ENCODE results near the gene CDH24. TPM values are rescaled to one million over a fixed set of nuclear protein-coding genes. Genes with fewer than 3 reads are reported as not detected.

CDH24 gene
- total RNA-seq, 1 donor from 2014 or later = 15.0 TPM

DNA sequence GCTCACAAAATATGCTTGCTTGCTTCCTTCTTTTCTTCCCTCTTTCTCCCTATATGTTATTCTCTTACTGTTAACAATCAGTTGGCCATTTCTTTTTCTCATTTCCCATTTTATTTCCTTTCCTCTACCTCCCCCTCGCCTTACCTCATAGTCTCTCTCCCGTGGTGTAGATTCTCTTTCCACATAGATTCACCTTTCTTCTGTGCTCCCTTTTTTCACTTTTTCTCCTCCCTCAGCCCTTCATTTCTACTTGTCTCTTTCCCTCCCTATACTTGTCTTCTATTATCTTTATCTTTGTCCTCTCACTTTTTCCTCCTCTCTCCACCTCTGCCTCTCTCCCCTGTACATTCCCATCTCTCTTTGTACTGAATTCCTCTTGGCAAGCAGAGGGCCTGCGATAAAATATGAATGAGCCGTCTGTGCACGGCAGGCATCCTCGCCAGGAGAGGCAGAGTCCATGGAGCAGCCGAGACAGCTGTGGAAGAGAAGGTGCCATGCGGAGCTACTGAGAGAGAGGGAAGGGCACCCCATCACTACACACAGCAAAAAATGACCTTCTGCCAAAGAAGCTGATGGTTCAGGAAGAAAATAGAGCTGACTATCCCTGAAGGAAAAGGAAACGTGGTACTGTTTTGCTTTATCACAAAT, 59.5 kb downstream of the CDH24 start:
- Histone ChIP-seq H3K9ac (no peak overlapping the region), H3K4me1 (peaks cover 8% of the 10 kb centered on the region), H3K4me3 (no peak overlapping the region), H3K4me2 (no peak overlapping the region), H3K9me3 (ENCODE audit: low read depth) (no peaks in the 10 kb centered on the region), H3K79me2 (ENCODE audit: low read depth) (no peaks in the 10 kb centered on the region), H4K20me1 (ENCODE audit: low read depth) (no peaks in the 10 kb centered on the region), H3K27me3 (no peaks in the 10 kb centered on the region), H3F3A (ENCODE audit: low read depth) (no peaks in the 10 kb centered on the region), H3K36me3 (no peaks in the 10 kb centered on the region), H3K27ac (no peak overlapping the region), H2AFZ (replicated peaks) (no peak overlapping the region)
- Mint-ChIP-seq H3K27me3 (ENCODE audit: insufficient read depth, low read depth) (peaks cover 2% of the 10 kb centered on the region), H3K27ac (no peak overlapping the region), H3K4me1 (peaks cover 9% of the 10 kb centered on the region), H3K36me3 (peaks cover 4% of the 10 kb centered on the region), H3K4me3 (no peak overlapping the region), H3K9me3 (no peaks in the 10 kb centered on the region)
- DNase-seq (ENCODE audit: low spot score) = no peak
- TF ChIP-seq EZH2 (IDR thresholded peaks at IDR 0.05) = no peak
- TF ChIP-seq EZH2phosphoT487 (IDR thresholded peaks at IDR 0.05) = no peak

Other genes with a start within 250 kb of the CDH24 start
- gene SLC7A7, start 242.1 kb downstream of the CDH24 start, total RNA-seq (ENCODE audit: low replicate concordance) = 2.8 and 5.6 TPM in 2 replicates
- gene MRPL52, start 227.6 kb downstream of the CDH24 start, total RNA-seq (ENCODE audit: low replicate concordance) = 28.1 and 71.5 TPM in 2 replicates
- gene MMP14, start 220.9 kb downstream of the CDH24 start, total RNA-seq (ENCODE audit: low replicate concordance) = 15.1 and 25.2 TPM in 2 replicates
- 0.92 and 4.2 TPM in 2 replicates for gene LRP10, start 185.8 kb downstream of the CDH24 start, total RNA-seq (ENCODE audit: low replicate concordance)
- 1.7 and 3.3 TPM in 2 replicates for gene REM2, start 174.3 kb downstream of the CDH24 start, total RNA-seq (ENCODE audit: low replicate concordance)
- gene RBM23, start 138.4 kb downstream of the CDH24 start, total RNA-seq (ENCODE audit: low replicate concordance) = 139 and 170 TPM in 2 replicates
- gene PRMT5, start 128.1 kb downstream of the CDH24 start, total RNA-seq (ENCODE audit: low replicate concordance) = 54.6 and 97.6 TPM in 2 replicates
- 93.3 and 103 TPM in 2 replicates for gene HAUS4, start 100.4 kb downstream of the CDH24 start, total RNA-seq (ENCODE audit: low replicate concordance)
- gene AJUBA, start 75.0 kb downstream of the CDH24 start, total RNA-seq (ENCODE audit: low replicate concordance) = 99.6 and 147 TPM in 2 replicates
- 8.2 and 11.0 TPM in 2 replicates for gene C14orf93, start 47.4 kb downstream of the CDH24 start, total RNA-seq (ENCODE audit: low replicate concordance)
- 154 and 223 TPM in 2 replicates for gene PSMB5, start 22.6 kb downstream of the CDH24 start, total RNA-seq (ENCODE audit: low replicate concordance)
- gene PSMB11, start 15.3 kb downstream of the CDH24 start, total RNA-seq (ENCODE audit: low replicate concordance) = not detected in 2 replicates
- 184 and 215 TPM in 2 replicates for gene ACIN1, start 37.6 kb upstream of the CDH24 start, total RNA-seq (ENCODE audit: low replicate concordance)
- gene C14orf119, start 38.0 kb upstream of the CDH24 start, total RNA-seq (ENCODE audit: low replicate concordance) = 32.0 and 37.5 TPM in 2 replicates
- gene CIROP, start 47.5 kb upstream of the CDH24 start, total RNA-seq (ENCODE audit: low replicate concordance) = 0.06 TPM in 1 of 2 replicates, not detected in the other
- not detected in 2 replicates for gene CEBPE, start 61.7 kb upstream of the CDH24 start, total RNA-seq (ENCODE audit: low replicate concordance)
- gene SLC7A8, start 126.1 kb upstream of the CDH24 start, total RNA-seq (ENCODE audit: low replicate concordance) = 56.5 and 83.7 TPM in 2 replicates
- gene RNF212B, start 180.4 kb upstream of the CDH24 start, total RNA-seq (ENCODE audit: low replicate concordance) = 0.50 TPM in 1 of 2 replicates, not detected in the other
- gene HOMEZ, start 228.6 kb upstream of the CDH24 start, total RNA-seq (ENCODE audit: low replicate concordance) = 21.0 and 22.7 TPM in 2 replicates
- gene PPP1R3E, start 245.3 kb upstream of the CDH24 start, total RNA-seq (ENCODE audit: low replicate concordance) = 6.3 and 10.6 TPM in 2 replicates
- gene BCL2L2, start 249.3 kb upstream of the CDH24 start, total RNA-seq (ENCODE audit: low replicate concordance) = 14.9 and 18.0 TPM in 2 replicates